Right kidney (tissue), 1 donor: ENCODE data around the gene MRPL40.
"Not testable (repeated sequence)": the region's sequence is repeated elsewhere in the genome, so short reads cannot be mapped to it uniquely, and the experiment has no call there.

Source experiments
- DNase-seq: peaks from one replicate; pipeline ENCODE4 v3.0.0-alpha.2; 2016

Gene MRPL40

GRCh38 chr22:19440411-19441195 lies 8.3 kb downstream of the MRPL40 start:
- no peak for DNase-seq

- no peak for DNase-seq
Measured at GRCh38 chr22:19442166-19442565, 9.8 kb downstream of the MRPL40 start.

- DNase-seq, result no peak
Measured at GRCh38 chr22:19443544-19444211, 11.3 kb downstream of the MRPL40 start.

DNA sequence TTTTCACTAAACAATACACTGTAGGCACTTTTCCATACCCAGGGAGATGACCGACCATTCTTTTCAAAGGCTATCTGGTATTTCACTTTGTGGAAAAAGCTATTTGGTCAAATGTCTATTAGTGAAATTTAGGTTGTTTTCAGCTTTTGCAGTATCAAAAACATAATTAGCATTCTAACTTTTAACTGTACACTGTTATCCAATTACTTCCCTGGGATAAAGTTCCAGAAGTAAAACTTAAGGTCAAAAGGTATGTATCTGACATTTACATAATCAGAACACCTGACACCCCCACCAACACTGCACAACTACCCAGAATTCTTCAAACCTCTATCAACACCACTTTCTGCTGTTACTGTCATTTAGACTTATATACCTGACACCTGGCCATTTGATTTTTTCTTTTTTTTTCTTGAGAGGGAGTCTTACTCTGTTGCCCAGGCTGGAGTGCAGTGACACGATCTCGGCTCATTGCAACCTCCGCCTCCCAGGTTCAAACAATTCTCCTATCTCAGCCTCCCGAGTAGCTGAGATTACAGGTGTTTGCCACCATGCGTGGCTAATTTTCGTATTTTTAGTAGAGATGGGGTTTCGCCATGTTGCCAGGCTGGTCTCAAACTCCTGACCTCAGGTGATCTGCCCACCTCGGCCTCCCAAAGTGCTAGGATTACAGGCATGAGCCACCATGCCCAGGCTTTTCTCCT lies 13.1 kb downstream of the MRPL40 start:
- not testable (repeated sequence) for DNase-seq

- DNase-seq, result peak; percentile 2
Measured at GRCh38 chr22:19446603-19447329, 14.4 kb downstream of the MRPL40 start.

GRCh38 chr22:19447330-19448075 lies 15.2 kb downstream of the MRPL40 start, which contains the start of gene C22orf39:
TSS of gene C22orf39 (minus strand) at chr22:19447711. CDS start at chr22:19447688, 23 bp downstream.
- DNase-seq, result peak; percentile 90

DNA sequence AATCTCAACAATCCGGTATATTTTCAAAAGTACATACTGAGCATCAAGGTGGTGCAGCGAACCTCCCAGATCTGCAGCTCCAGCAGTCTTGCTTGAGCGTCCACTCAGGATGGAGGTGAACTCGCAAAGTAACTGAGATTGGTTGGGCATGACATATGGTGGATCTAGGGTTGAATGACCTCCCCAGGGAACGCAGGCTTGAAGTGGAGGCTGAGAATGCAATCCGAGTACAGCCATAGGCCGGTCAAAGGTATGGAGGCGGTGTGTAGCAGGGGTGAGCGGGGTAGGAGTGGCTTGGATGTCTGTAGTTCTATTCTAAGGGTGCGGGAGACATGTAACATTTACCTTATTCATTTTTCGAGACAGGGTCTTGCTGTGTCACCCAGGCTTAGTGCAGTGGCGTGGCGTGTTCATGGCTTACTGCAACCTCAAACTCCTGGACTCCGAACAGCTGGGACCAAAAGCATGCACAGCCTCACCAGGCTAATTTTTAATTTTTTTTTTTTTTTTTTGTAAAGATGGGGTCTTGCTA lies 15.8 kb downstream of the MRPL40 start:
- DNase-seq, result no peak

DNA sequence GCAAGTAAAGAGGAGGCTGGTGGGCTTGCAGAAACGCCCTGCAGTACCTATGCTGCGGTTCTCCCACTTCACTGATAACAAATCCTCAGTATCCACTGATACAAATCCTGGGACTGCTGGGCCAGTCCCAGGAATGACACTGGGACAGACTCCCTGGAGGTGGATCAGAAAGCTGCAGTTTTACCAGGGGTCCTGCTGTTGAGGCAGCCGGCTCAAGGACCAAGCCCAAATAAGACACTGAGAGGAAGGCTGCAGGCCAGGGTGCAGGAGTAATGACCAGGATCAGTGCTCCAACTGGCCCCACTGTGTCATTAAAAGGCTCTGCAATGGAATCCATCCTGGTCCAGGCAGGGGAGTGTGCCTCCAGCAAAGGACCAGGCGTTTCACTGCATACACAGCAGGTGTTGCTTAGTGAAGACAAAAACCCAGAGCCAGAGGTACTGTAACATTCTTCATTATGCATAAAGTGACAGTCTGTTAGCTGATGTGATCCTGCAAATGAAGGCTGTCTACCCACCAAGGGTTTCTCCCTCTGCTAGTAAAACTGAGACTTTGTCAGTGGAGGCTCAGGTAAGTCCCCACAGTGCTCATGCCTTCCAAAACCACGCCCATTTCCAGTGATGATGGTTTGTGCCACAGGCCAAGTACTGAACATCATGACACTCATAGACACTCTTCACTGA lies 16.5 kb downstream of the MRPL40 start:
- DNase-seq, result peak; percentile 1

- no peak for DNase-seq
Measured at GRCh38 chr22:19449422-19449767, 17.1 kb downstream of the MRPL40 start.

- no peak for DNase-seq
Measured at GRCh38 chr22:19450363-19451175, 18.2 kb downstream of the MRPL40 start.

- DNase-seq, result no peak
Measured at GRCh38 chr22:19451570-19451969, 19.2 kb downstream of the MRPL40 start.

GRCh38 chr22:19453718-19454117 lies 21.4 kb downstream of the MRPL40 start:
- DNase-seq, result no peak

DNA sequence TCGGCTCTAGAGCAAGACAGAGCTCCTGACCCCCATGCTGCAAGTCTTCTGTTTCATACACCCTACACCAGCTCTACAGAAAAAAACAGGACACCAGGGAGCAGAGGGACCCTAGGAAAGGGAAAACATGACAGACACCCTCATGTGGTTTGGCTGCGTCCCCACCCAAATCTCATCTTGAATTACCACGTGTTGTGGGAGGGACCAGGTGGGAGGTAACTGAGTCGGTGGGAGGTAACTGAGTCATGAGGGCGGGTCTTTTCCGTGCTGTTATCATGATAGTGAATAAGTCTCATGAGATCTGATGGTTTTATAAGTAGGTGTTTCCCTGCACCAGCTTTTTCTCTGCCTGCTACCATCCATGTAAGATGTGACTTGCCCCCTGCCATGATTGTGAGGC lies 21.8 kb downstream of the MRPL40 start:
- no peak for DNase-seq

- no peak for DNase-seq
Measured at GRCh38 chr22:19455033-19455432, 22.7 kb downstream of the MRPL40 start.

- DNase-seq, result no peak
Measured at GRCh38 chr22:19455585-19456370, 23.4 kb downstream of the MRPL40 start.

- DNase-seq, result no peak
Measured at GRCh38 chr22:19456541-19456940, 24.2 kb downstream of the MRPL40 start.

DNA sequence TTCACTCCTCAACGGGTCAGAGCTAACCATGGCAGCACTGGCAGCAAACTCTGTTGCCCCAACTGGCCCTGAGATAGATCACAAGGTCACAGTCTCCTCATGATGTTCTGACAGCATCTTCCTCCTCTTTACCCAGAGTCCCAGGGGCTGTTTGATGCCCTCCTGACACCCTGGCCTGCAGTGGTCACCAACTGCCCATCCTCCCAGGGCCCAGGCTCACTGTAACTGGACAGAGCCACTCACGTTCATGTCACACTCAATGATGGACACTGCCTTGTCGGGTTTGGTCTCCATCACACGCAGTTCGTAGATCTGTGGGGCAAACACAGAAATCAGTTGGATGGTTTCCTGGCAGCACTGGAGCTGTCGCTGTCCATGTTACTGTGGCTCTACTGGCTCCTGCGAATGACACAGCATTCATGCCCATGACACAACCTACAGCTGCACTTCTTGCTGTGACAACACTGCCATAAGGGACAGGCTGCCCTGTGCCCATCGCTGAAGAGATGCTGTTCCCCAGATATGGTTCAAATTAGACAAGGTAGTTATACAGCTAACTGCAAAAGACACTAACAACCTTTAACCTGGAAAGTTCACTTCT lies 25.6 kb downstream of the MRPL40 start:
- DNase-seq, result no peak

GRCh38 chr22:19460036-19460435 lies 27.7 kb downstream of the MRPL40 start:
- DNase-seq, result no peak

GRCh38 chr22:19461506-19461905 lies 29.2 kb downstream of the MRPL40 start:
- DNase-seq, result no peak
